HepG2 (cell line): ENCODE measurements around the gene PLEKHM2. TPM values are rescaled to one million over a fixed set of nuclear protein-coding genes. Genes with fewer than 3 reads are reported as not detected.

Source experiments
- ATAC-seq: fragments of 200-7000 bp; cut with Tn5 transposase; 3 replicates; pipeline ENCODE4 v1.9.1; 2020; ENCODE audit warnings: mild to moderate bottlenecking, moderate library complexity
- BruUV-seq: library from RNA; stranded (reverse); fragments of 400-500 nt; replicated peaks from 2 replicates; lab custom pipeline; 2021; lab: Mats Ljungman, UMichigan
- CTCF ChIA-PET: fragments of 300-600 bp; formaldehyde crosslinking; extraction: SDS; loops from one replicate; lab custom pipeline; 2021; ENCODE audit warnings: low total read pairs, inconsistent platforms, low intra/inter-chr PET ratio; lab: Yijun Ruan, JAX
- POLR2A ChIA-PET: fragments of 350-600 bp; sonication (Branson Sonifier 250); formaldehyde crosslinking; loops from one replicate; lab custom pipeline; 2020; ENCODE audit warnings: antibody characterized with exemption, inconsistent platforms; lab: Yijun Ruan, JAX
- DNase-seq: peaks from one replicate; pipeline ENCODE4 v3.0.0-alpha.2; 2015; ENCODE audit warnings: low spot score
- FAIRE-seq: peaks from 3 replicates; lab custom pipeline; 2011; peaks lifted over from hg19 to GRCh38; lab: Jason Lieb, UNC
- H2AFZ ChIP-seq: one replicate; pipeline ENCODE4 v1.6.1; 2011; ENCODE audit warnings: low read length, inconsistent platforms
- H3K27ac ChIP-seq: fragments of 300-600 bp; 3 replicates; pipeline ENCODE4 v1.8.0; 2011; ENCODE audit warnings: mixed run types, mild to moderate bottlenecking, mixed read lengths, low read length, inconsistent platforms; ENCODE audit not compliant: insufficient read depth; ENCODE audit errors: extremely low read length
- H3K27me3 ChIP-seq, 2 experiments: fragments of 200-600 bp in 1 of 2; 2 replicates in 1 of 2; 3 replicates in 1 of 2; pipeline versions ENCODE4 v1.6.0 to v1.8.0; 2011; ENCODE audit warnings: low read length in 2 of 2, mild to moderate bottlenecking in 2 of 2, moderate library complexity in 2 of 2, inconsistent platforms in 1 of 2; ENCODE audit not compliant: insufficient read depth in 2 of 2, control insufficient read depth in 1 of 2
- H3K36me3 ChIP-seq, 2 experiments: fragments of 200-600 bp in 1 of 2; replicated peaks in 1 of 2; 2 replicates in 1 of 2; 3 replicates in 1 of 2; pipeline versions ENCODE4 v1.5.1 to v1.8.0; 2011; ENCODE audit warnings: low read length in 2 of 2, inconsistent platforms in 1 of 2; ENCODE audit not compliant: insufficient read depth in 2 of 2, control insufficient read depth in 1 of 2
- H3K4me1 ChIP-seq: 2 replicates; pipeline ENCODE4 v1.5.1; 2012; ENCODE audit warnings: low read length, inconsistent platforms; ENCODE audit not compliant: insufficient read depth
- H3K4me2 ChIP-seq: 2 replicates; pipeline ENCODE4 v1.6.0; 2011; ENCODE audit warnings: low read depth, low read length, inconsistent platforms
- H3K4me3 ChIP-seq, 3 experiments: fragments of 200-600 bp in 1 of 3; sonication (generic), shearing (Covaris generic) in 1 of 3; replicated peaks in 1 of 3; 2 replicates each; pipeline ENCODE4 v1.5.1; 2011 to 2016; ENCODE audit warnings: low read length in 3 of 3, inconsistent platforms in 2 of 3, low read depth in 2 of 3, mild to moderate bottlenecking in 2 of 3, control low read depth in 1 of 3, mixed read lengths in 1 of 3; ENCODE audit not compliant: insufficient read depth in 1 of 3
- H3K79me2 ChIP-seq: one replicate; pipeline ENCODE4 v1.6.1; 2011; ENCODE audit warnings: low read length, inconsistent platforms; ENCODE audit not compliant: insufficient read depth
- H3K9ac ChIP-seq: 2 replicates; pipeline ENCODE4 v1.6.0; 2011; ENCODE audit warnings: mild to moderate bottlenecking, low read depth, low read length, inconsistent platforms; ENCODE audit not compliant: insufficient read depth
- H3K9me3 ChIP-seq: 2 replicates; pipeline ENCODE4 v1.5.1; 2012; ENCODE audit warnings: mild to moderate bottlenecking, low read length
- H4K20me1 ChIP-seq: 2 replicates; pipeline ENCODE4 v1.6.0; 2011; ENCODE audit warnings: inconsistent platforms, mild to moderate bottlenecking, low read length, moderate library complexity; ENCODE audit not compliant: insufficient read depth
- CCAR2 ChIP-seq: fragments of 200-400 bp; formaldehyde crosslinking; optimal IDR thresholded peaks from 2 replicates; pipeline ENCODE3; 2018; ENCODE audit warnings: low read depth, mild to moderate bottlenecking, low read length, moderate library complexity
- CEBPB ChIP-seq: IDR thresholded peaks from 2 replicates; pipeline ENCODE4 v1.6.1; 2011; ENCODE audit warnings: low read depth, low read length, improper control_type of control experiment, borderline replicate concordance
- FIP1L1 ChIP-seq: fragments of 200-400 bp; formaldehyde crosslinking; IDR thresholded peaks from 2 replicates; pipeline ENCODE4 v1.6.1; 2018; ENCODE audit warnings: low read depth, mild to moderate bottlenecking, low read length, moderate library complexity, borderline replicate concordance; ENCODE audit not compliant: insufficient read depth
- KMT2B ChIP-seq: IDR thresholded peaks from 2 replicates; pipeline ENCODE4 v1.6.1; 2016; ENCODE audit warnings: missing genetic modification reagents, missing compliant biosample characterization
- SIX1 ChIP-seq: sonication (generic); formaldehyde crosslinking; IDR thresholded peaks from 2 replicates; pipeline ENCODE4 v1.4.0; 2020; ENCODE audit warnings: missing genetic modification reagents, borderline replicate concordance
- SMAD1 ChIP-seq: sonication (generic); formaldehyde crosslinking; IDR thresholded peaks from 2 replicates; pipeline ENCODE4 v1.4.0; 2020; ENCODE audit warnings: missing genetic modification reagents, low read depth, mild to moderate bottlenecking, borderline replicate concordance
- SMAD3 ChIP-seq: sonication (generic); formaldehyde crosslinking; IDR thresholded peaks from 2 replicates; pipeline ENCODE4 v1.4.0; 2020; ENCODE audit warnings: missing genetic modification reagents
- ZBTB1 ChIP-seq: sonication (generic); formaldehyde crosslinking; IDR thresholded peaks from 2 replicates; pipeline ENCODE4 v1.4.0; 2020; ENCODE audit warnings: missing genetic modification reagents, borderline replicate concordance
- ZKSCAN8 ChIP-seq: IDR thresholded peaks from 2 replicates; pipeline ENCODE4 v1.6.1; 2016; ENCODE audit warnings: borderline replicate concordance, missing genetic modification reagents, missing compliant biosample characterization
- ZNF331 ChIP-seq: sonication (generic); formaldehyde crosslinking; IDR thresholded peaks from 2 replicates; pipeline ENCODE4 v1.4.0; 2020; ENCODE audit warnings: missing genetic modification reagents
- ZNF746 ChIP-seq: sonication (generic); formaldehyde crosslinking; IDR thresholded peaks from 2 replicates; pipeline ENCODE4 v1.8.0; 2022; ENCODE audit warnings: mild to moderate bottlenecking, missing genetic modification reagents
- WGBS: methylation state at CpG from one replicate; pipeline ENCODE4 v1.1.6; 2017; ENCODE audit warnings: low lambda C conversion rate; 5-methylcytosine and 5-hydroxymethylcytosine counted together
- in situ Hi-C: cut with HindIII; loops from 2 replicates; pipeline ENCODE4 v1.10.0; 2017; ENCODE audit warnings: low pct_unique_long_range_greater_than_20kb; ENCODE audit not compliant: extremely low pct_ligation_motif_present
- intact Hi-C: fragments of 100-400 bp; cut with micrococcal nuclease; formaldehyde crosslinking; loops from one replicate; pipeline ENCODE4 v1.10.0; 2022; ENCODE audit not compliant: unreplicated experiment
- polyA plus RNA-seq, 8 experiments: library from polyadenylated mRNA; depleted of rRNA in 3 of 8; stranded (reverse) in 7 of 8; unstranded in 1 of 8; fragments of >200 nt; fragmentation: Illumina TruSeq in 4 of 8; extraction: Trizol in 4 of 8; gene quantifications; 2 replicates each; pipeline versions ENCODE4 v1.2.1 to v1.2.3, GENCODE V29; 2011 to 2016; ENCODE audit warnings: low read depth in 4 of 8, missing spikeins in 1 of 8, mixed read lengths in 1 of 8; ENCODE audit not compliant: insufficient read depth in 1 of 8
- total RNA-seq, 5 experiments: library from RNA; depleted of rRNA; stranded (reverse); fragments of >200 nt; fragmentation: Illumina TruSeq; extraction: Trizol; gene quantifications; 2 replicates each; pipeline ENCODE4 v1.2.3, GENCODE V29; 2016; ENCODE audit warnings: low read depth in 1 of 5
- TF ChIP-seq, protein P1 (sequence below): sonication (generic); formaldehyde crosslinking; IDR thresholded peaks from 2 replicates; pipeline ENCODE4 v1.4.0; 2020; ENCODE audit warnings: missing genetic modification reagents, borderline replicate concordance
- TF ChIP-seq, protein P2 (sequence below): IDR thresholded peaks from 2 replicates; pipeline ENCODE4 v1.6.1; 2016; ENCODE audit warnings: low read depth, control low read depth
- TF ChIP-seq, protein P3 (sequence below): sonication (generic); formaldehyde crosslinking; IDR thresholded peaks from 2 replicates; pipeline ENCODE4 v1.8.0; 2022; ENCODE audit warnings: low read depth, missing genetic modification reagents

PLEKHM2 gene
- total and polyA plus RNA-seq, 2 of the 13 experiments (the other 11 are each of a cell fraction or from before 2014, with no cell fraction given) = 16.5 to 27.3 TPM

DNA sequence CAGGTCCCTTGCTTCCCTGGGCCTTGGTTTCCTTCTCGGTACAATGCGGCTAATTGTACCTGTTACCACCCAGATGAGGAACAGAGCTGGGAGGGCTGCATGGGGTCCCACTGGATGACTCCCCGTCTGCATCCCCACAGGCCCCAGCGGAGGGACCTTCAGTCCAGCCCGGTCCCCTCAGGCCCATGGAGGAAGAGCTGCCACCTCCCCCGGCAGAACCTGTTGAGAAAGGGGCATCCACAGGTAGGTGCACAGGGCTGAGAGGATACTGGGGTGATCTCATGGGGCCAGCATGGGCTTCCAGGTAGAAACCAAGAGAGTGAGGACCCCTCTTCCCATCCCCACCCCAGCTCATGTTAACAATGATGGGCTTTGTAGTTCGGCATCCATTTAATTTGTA, 84.3 kb downstream of the PLEKHM2 start:
- intact Hi-C loops = no loop called here
- POLR2A ChIA-PET = no interaction called here
- no TSS peak for BruUV-seq
- Histone ChIP-seq H3K9ac (no peak overlapping the region), H4K20me1 (no peaks in the 10 kb centered on the region), H3K9me3 (no peaks in the 10 kb centered on the region), H2AFZ (no peak overlapping the region), H3K27me3 (no peaks in the 10 kb centered on the region), H3K4me2 (no peak overlapping the region), H3K36me3 (peaks cover 3 to 6% of the 10 kb centered on the region in 2 experiments; a peak in 3 of 5 replicates), H3K4me1 (peaks cover 14% of the 10 kb centered on the region; the same call in 1 of the 2 replicates), H3K27ac (no peak overlapping the region), H3K79me2 (no peaks in the 10 kb centered on the region), H3K4me3 (no peak overlapping the region)
- CTCF ChIA-PET = no interaction called here
- in situ Hi-C loops = no loop called here
- TF ChIP-seq ZKSCAN8 (no peak), SIX1 (no peak), SMAD1 (no peak), ZNF746 (CRISPR knock-in tag) (no peak), FIP1L1 (no peak), KMT2B (CRISPR knock-in tag) (no peak), SMAD3 (CRISPR knock-in tag) (no peak), CEBPB (no peak), ZBTB1 (CRISPR knock-in tag) (no peak), ZNF331 (CRISPR knock-in tag) (no peak), CCAR2 (no peak)
- TF ChIP-seq, protein P1, sequence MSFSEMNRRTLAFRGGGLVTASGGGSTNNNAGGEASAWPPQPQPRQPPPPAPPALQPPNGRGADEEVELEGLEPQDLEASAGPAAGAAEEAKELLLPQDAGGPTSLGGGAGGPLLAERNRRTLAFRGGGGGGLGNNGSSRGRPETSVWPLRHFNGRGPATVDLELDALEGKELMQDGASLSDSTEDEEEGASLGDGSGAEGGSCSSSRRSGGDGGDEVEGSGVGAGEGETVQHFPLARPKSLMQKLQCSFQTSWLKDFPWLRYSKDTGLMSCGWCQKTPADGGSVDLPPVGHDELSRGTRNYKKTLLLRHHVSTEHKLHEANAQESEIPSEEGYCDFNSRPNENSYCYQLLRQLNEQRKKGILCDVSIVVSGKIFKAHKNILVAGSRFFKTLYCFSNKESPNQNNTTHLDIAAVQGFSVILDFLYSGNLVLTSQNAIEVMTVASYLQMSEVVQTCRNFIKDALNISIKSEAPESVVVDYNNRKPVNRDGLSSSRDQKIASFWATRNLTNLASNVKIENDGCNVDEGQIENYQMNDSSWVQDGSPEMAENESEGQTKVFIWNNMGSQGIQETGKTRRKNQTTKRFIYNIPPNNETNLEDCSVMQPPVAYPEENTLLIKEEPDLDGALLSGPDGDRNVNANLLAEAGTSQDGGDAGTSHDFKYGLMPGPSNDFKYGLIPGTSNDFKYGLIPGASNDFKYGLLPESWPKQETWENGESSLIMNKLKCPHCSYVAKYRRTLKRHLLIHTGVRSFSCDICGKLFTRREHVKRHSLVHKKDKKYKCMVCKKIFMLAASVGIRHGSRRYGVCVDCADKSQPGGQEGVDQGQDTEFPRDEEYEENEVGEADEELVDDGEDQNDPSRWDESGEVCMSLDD (CRISPR knock-in tag) = no peak
- TF ChIP-seq, protein P2, sequence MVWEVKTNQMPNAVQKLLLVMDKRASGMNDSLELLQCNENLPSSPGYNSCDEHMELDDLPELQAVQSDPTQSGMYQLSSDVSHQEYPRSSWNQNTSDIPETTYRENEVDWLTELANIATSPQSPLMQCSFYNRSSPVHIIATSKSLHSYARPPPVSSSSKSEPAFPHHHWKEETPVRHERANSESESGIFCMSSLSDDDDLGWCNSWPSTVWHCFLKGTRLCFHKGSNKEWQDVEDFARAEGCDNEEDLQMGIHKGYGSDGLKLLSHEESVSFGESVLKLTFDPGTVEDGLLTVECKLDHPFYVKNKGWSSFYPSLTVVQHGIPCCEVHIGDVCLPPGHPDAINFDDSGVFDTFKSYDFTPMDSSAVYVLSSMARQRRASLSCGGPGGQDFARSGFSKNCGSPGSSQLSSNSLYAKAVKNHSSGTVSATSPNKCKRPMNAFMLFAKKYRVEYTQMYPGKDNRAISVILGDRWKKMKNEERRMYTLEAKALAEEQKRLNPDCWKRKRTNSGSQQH (CRISPR knock-in tag) = no peak
- TF ChIP-seq, protein P3, sequence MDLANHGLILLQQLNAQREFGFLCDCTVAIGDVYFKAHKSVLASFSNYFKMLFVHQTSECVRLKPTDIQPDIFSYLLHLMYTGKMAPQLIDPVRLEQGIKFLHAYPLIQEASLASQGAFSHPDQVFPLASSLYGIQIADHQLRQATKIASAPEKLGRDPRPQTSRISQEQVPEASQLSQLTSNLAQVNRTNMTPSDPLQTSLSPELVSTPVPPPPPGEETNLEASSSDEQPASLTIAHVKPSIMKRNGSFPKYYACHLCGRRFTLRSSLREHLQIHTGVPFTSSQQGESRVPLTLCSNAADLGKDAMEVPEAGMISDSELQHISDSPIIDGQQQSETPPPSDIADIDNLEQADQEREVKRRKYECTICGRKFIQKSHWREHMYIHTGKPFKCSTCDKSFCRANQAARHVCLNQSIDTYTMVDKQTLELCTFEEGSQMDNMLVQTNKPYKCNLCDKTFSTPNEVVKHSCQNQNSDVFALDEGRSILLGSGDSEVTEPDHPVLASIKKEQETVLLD = no peak
- DNase-seq (no peak), ATAC-seq (no peak), FAIRE-seq (no peak)
- 96% methylated on average over 7 of the region's 7 CpGs for WGBS
